H1 (cell line): ENCODE data around the gene CASKIN2. TPM values are rescaled to one million over a fixed set of nuclear protein-coding genes. Genes with fewer than 3 reads are reported as not detected.
A peak's percentile ranks its signal among the peaks of the same experiment; 100 is the strongest.

Experiments
- CHD7 ChIP-seq: fragments of 300-600 bp; sonication (generic); IDR thresholded peaks from 2 replicates; pipeline ENCODE4 v1.7.1; 2012; ENCODE audit warnings: low read length, moderate library complexity, mild to moderate bottlenecking, inconsistent platforms; ENCODE audit not compliant: insufficient replicate concordance
- EGR1 ChIP-seq: IDR thresholded peaks from 2 replicates; pipeline ENCODE4 v1.6.1; 2011; ENCODE audit warnings: low read depth, low read length, borderline replicate concordance
- EZH2 ChIP-seq: fragments of 200-600 bp; sonication (generic); IDR thresholded peaks from 2 replicates; pipeline ENCODE4 v1.7.1; 2012; ENCODE audit warnings: low read depth, mild to moderate bottlenecking, moderate library complexity, low read length, inconsistent platforms; ENCODE audit not compliant: severe bottlenecking
- HDAC2 ChIP-seq, 2 experiments: fragments of 300-600 bp in 1 of 2; sonication (generic) in 1 of 2; IDR thresholded peaks; 2 replicates each; pipeline ENCODE4 v1.6.1; 2011 to 2012; ENCODE audit warnings: low read depth in 2 of 2, low read length in 2 of 2, mild to moderate bottlenecking in 2 of 2, moderate library complexity in 2 of 2, borderline replicate concordance in 1 of 2, inconsistent platforms in 1 of 2
- polyA plus RNA-seq, 7 experiments: library from polyadenylated mRNA; depleted of rRNA in 3 of 7; stranded (reverse) in 5 of 7; unstranded in 2 of 7; fragments of >200 nt in 5 of 7; fragments of 200-250 nt in 2 of 7; gene quantifications; 1 replicate in 5 of 7; 2 replicates in 1 of 7; 4 replicates in 1 of 7; pipeline versions ENCODE4 v1.2.1 to v1.2.3, GENCODE V29; 2011 to 2013; ENCODE audit warnings: missing spikeins in 2 of 7, mixed read lengths in 2 of 7
- total RNA-seq: library from RNA; stranded (reverse); fragmentation: NEBNext Ultra II Directional; extraction: Animal tissue kit (Norgen Biotek cat#: 25700); gene quantifications from 2 replicates; pipeline ENCODE4 v1.2.1, GENCODE V29; 2021

The CASKIN2 gene
- total and polyA plus RNA-seq, 2 of the 8 experiments (the other 6 are each of a cell fraction or from before 2014, with no cell fraction given), result 6.7 to 32.3 TPM

DNA sequence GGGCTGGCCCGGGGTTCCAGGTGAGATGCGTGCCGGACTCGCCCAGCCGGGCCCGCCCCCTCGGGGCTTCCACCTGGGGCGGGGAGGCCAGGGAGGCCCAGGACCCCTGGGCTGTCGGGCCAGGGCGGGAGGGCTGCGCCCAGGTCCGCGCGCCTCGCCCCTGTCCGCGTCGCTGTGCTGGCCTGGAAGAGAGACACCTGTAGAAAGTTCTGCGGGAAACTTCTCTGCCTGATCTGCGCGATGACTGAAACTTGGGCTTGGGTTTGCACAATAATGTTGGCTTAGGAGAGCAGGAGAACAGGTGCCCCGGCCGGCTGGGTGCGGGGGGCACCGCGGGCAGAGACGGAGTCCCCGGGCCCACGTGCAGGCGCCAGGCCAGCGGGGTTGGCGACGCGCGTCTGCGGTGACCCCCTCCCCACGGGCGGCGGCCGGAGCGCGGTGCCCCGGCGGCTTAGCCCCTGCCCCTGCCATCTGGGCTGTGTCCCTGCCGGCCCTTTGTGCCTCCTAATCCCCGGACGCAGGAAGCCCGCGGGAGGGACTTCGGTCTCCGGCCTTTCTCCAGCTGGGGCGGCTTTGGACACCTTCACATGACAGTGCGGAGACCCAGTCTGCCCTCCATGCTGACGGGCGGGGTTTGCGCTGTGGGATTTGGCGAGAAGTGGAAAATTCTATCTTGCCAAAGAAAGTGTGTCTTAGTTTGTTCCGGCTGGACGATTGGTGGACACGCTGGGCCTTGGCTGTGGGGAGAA lies 10.6 kb upstream of the CASKIN2 start (continued):
- TF ChIP-seq CHD7 (no peak), EZH2 (no peak), EGR1 (no peak), HDAC2 (IDR thresholded peaks at IDR 0.05; ENCODE audit: borderline replicate concordance in 1 of 2, low read depth in 2 of 2, low read length in 2 of 2) (peak in 1 of 2 experiments; percentile 80; a peak in 1 of 4 replicates)
